A673 (cell line): ENCODE measurements around the gene CCDC34.

ENCODE experiments used
- CTCF ChIP-seq: fragments of 300-800, 200-600 bp; sonication (generic); conservative IDR thresholded peaks from 2 replicates; pipeline ENCODE4 v1.5.1; 2017; ENCODE audit warnings: low read depth, mild to moderate bottlenecking, antibody characterized with exemption, low read length, moderate library complexity, mixed read lengths
- EZH2 ChIP-seq: fragments of 200-600 bp; sonication (generic); IDR thresholded peaks from 2 replicates; pipeline ENCODE4 v1.6.1; 2017; ENCODE audit warnings: borderline replicate concordance, low read depth, mild to moderate bottlenecking, mixed read lengths, antibody characterized with exemption, low read length; ENCODE audit not compliant: poor library complexity, severe bottlenecking

GRCh38 chr11:27315836-27316235 is 47.2 kb downstream of the CCDC34 start:
- TF ChIP-seq CTCF (no peak), EZH2 (no peak)
